Neural crest cell (in vitro differentiated cells): ENCODE data around the gene MRPL36. TPM values are rescaled to one million over a fixed set of nuclear protein-coding genes. Genes with fewer than 3 reads are reported as not detected.

ENCODE experiments used
- DNase-seq: peaks from one replicate; pipeline ENCODE4 v3.0.0; 2021; ENCODE audit warnings: low read depth, mixed read lengths, low spot score
- H3K27ac Mint-ChIP-seq: one replicate; pipeline ENCODE4 v1.8.0; 2021; ENCODE audit warnings: mild to moderate bottlenecking, mixed read lengths; ENCODE audit not compliant: unreplicated experiment
- H3K27me3 Mint-ChIP-seq: 2 replicates; pipeline ENCODE4 v1.8.0; 2021; ENCODE audit warnings: low read depth, mild to moderate bottlenecking, mixed read lengths
- H3K36me3 Mint-ChIP-seq: 2 replicates; pipeline ENCODE4 v1.8.0; 2021; ENCODE audit warnings: low read depth, mild to moderate bottlenecking, mixed read lengths
- H3K4me1 Mint-ChIP-seq: 2 replicates; pipeline ENCODE4 v1.8.0; 2021; ENCODE audit warnings: mixed read lengths
- H3K4me3 Mint-ChIP-seq: one replicate; pipeline ENCODE4 v1.8.0; 2021; ENCODE audit warnings: mild to moderate bottlenecking, mixed read lengths
- H3K9me3 Mint-ChIP-seq: 2 replicates; pipeline ENCODE4 v1.8.0; 2021; ENCODE audit warnings: mixed read lengths
- CTCF ChIP-seq: fragments of 200-600 bp; sonication (generic); conservative IDR thresholded peaks from 2 replicates; pipeline ENCODE4 v1.5.0; 2021; ENCODE audit warnings: antibody characterized with exemption, mild to moderate bottlenecking
- total RNA-seq: library from RNA; stranded (reverse); gene quantifications from 2 replicates; pipeline ENCODE4 v1.2.1, GENCODE V29; 2021

Gene MRPL36
- total RNA-seq, 1 donor from 2014 or later = 50.8 TPM

GRCh38 chr5:1808439-1808838 is 8.8 kb upstream of the MRPL36 start:
- H3K4me1 Mint-ChIP-seq = peaks cover 23% of the 10 kb centered on the region
- TF ChIP-seq CTCF = no peak
- H3K27me3 Mint-ChIP-seq = no peaks in the 10 kb centered on the region
- H3K27ac Mint-ChIP-seq = peak overlapping the region; percentile 14
- H3K9me3 Mint-ChIP-seq = no peaks in the 10 kb centered on the region
- H3K4me3 Mint-ChIP-seq = peak overlapping the region; percentile 66
- DNase-seq = no peak
- peaks cover 26% of the 10 kb centered on the region for H3K36me3 Mint-ChIP-seq

GRCh38 chr5:1807451-1808185 is 8.0 kb upstream of the MRPL36 start:
- TF ChIP-seq CTCF = no peak
- H3K4me1 Mint-ChIP-seq = peaks cover 31% of the 10 kb centered on the region
- H3K27ac Mint-ChIP-seq = peak overlapping the region; percentile 38
- no peaks in the 10 kb centered on the region for H3K9me3 Mint-ChIP-seq
- no peak for DNase-seq
- peaks cover 29% of the 10 kb centered on the region for H3K36me3 Mint-ChIP-seq
- peak overlapping the region; percentile 66 for H3K4me3 Mint-ChIP-seq
- H3K27me3 Mint-ChIP-seq = no peaks in the 10 kb centered on the region

GRCh38 chr5:1806974-1807373 is 7.3 kb upstream of the MRPL36 start:
- H3K27ac Mint-ChIP-seq = no peak overlapping the region
- H3K4me1 Mint-ChIP-seq = peaks cover 37% of the 10 kb centered on the region
- H3K9me3 Mint-ChIP-seq = no peaks in the 10 kb centered on the region
- no peak for TF ChIP-seq CTCF
- peak overlapping the region; percentile 57 for H3K4me3 Mint-ChIP-seq
- H3K27me3 Mint-ChIP-seq = no peaks in the 10 kb centered on the region
- no peak for DNase-seq
- H3K36me3 Mint-ChIP-seq = peaks cover 26% of the 10 kb centered on the region

GRCh38 chr5:1806199-1806598 is 6.6 kb upstream of the MRPL36 start:
- H3K36me3 Mint-ChIP-seq = peaks cover 21% of the 10 kb centered on the region
- no peaks in the 10 kb centered on the region for H3K27me3 Mint-ChIP-seq
- no peak for DNase-seq
- no peak for TF ChIP-seq CTCF
- no peaks in the 10 kb centered on the region for H3K9me3 Mint-ChIP-seq
- H3K4me3 Mint-ChIP-seq = peak overlapping the region; percentile 57
- H3K27ac Mint-ChIP-seq = no peak overlapping the region
- H3K4me1 Mint-ChIP-seq = peaks cover 40% of the 10 kb centered on the region

GRCh38 chr5:1805736-1806135 is 6.1 kb upstream of the MRPL36 start:
- TF ChIP-seq CTCF = no peak
- no peak overlapping the region for H3K27ac Mint-ChIP-seq
- no peaks in the 10 kb centered on the region for H3K9me3 Mint-ChIP-seq
- H3K4me3 Mint-ChIP-seq = peak overlapping the region; percentile 38
- no peaks in the 10 kb centered on the region for H3K27me3 Mint-ChIP-seq
- peaks cover 21% of the 10 kb centered on the region for H3K36me3 Mint-ChIP-seq
- no peak for DNase-seq
- H3K4me1 Mint-ChIP-seq = peaks cover 43% of the 10 kb centered on the region
